ENCODE measurements around the gene CLPTM1L.
"Not testable (repeated sequence)": the region's sequence is repeated elsewhere in the genome, so short reads cannot be mapped to it uniquely, and the experiment has no call there.

Gene CLPTM1L

GRCh38 chr5:1367149-1367548 lies 22.2 kb upstream of the CLPTM1L start:
- no peak overlapping the region for H3K4me3 ChIP-seq (ENCODE audit: low read depth, low read length)
- no peak for TF ChIP-seq CTCF (IDR thresholded peaks at IDR 0.05; ENCODE audit: low read depth, low read length)

DNA sequence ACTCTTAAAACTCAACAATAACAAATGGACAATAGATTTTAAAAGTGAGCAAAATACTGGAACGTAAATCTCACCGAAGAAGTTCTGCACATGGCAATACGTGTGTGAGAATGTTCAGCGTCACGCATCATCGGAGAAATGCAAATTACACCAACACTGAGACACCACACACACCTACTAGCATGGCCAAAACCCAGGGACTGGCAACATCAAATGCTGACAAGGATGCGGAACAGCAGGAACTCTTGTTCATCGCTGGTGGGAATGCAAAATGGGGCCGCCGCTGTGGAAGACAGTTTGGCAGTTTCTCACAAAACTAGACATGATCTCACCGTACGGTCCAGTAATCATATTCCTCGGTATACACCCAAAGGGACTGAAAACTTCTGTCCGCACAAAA lies 21.6 kb upstream of the CLPTM1L start:
- no peak for TF ChIP-seq CTCF (IDR thresholded peaks at IDR 0.05; ENCODE audit: low read depth, low read length)
- H3K4me3 ChIP-seq (ENCODE audit: low read depth, low read length): no peak overlapping the region

GRCh38 chr5:1364211-1364610 lies 19.3 kb upstream of the CLPTM1L start:
- no peak overlapping the region for H3K4me3 ChIP-seq (ENCODE audit: low read depth, low read length)
- TF ChIP-seq CTCF (IDR thresholded peaks at IDR 0.05; ENCODE audit: low read depth, low read length): no peak

- TF ChIP-seq CTCF (IDR thresholded peaks at IDR 0.05; ENCODE audit: low read depth, low read length): no peak
- no peak overlapping the region for H3K4me3 ChIP-seq (ENCODE audit: low read depth, low read length)
Observed at GRCh38 chr5:1363581-1363980, 18.7 kb upstream of the CLPTM1L start.

GRCh38 chr5:1363160-1363559 lies 18.3 kb upstream of the CLPTM1L start:
- no peak for TF ChIP-seq CTCF (IDR thresholded peaks at IDR 0.05; ENCODE audit: low read depth, low read length)
- H3K4me3 ChIP-seq (ENCODE audit: low read depth, low read length): no peak overlapping the region

DNA sequence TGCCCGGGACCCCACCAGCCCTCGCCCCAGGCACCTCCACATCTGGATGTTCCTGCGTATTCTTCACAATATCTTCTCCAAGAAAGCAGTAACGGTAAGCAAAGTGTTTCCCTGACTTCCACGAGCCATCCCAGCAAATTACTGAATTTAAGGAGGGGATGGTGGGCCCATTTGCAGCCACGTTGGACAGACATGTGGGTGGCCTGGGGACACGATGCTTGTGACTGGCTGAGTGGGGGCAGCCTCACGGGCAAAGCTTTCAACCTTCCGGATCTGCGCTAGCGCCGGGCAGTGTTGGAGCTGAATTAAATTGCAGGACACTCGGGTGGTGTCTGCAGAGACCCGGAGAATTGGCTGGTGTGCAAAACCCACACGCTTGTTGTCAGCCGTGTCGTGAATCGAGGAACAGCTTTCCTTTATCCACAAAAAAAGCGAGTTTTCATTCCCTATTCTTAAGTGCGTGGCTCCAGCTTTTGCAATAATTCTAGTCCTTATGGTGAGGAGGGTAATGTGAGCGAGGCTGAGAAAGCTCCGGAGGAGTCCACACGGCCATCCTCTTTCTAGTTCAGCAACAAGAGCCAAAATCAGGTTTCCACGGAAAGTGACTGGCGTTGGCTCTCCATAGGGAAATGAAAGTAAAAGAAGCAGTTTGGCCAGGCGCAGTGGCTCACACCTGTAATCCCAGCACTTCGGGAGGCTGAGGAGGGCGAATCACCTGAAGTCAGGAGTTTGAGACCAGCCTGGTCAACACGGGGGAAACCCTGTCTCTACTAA lies 17.5 kb upstream of the CLPTM1L start:
- no peak for TF ChIP-seq CTCF (IDR thresholded peaks at IDR 0.05; ENCODE audit: low read depth, low read length)
- H3K4me3 ChIP-seq (ENCODE audit: low read depth, low read length): no peak overlapping the region

DNA sequence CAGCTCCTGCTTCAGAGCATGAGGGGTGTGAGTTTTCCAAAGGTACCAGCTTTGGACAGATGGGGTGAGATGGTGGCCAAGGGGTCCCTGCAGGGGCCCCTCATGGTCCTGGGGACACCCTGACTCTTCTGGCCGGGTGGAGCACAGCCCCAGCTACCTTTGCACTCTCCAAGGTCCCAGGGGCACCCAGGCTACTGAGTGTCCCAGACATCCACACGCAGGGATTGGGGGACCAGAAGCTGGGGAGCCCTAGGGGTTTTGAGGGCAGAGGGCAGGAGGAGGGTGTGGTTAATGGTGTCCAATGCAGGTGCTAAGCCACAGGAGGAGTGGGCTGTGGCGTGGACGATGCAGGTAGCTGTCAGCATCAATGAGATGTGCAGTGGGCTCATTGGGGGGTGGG lies 16.0 kb upstream of the CLPTM1L start:
- TF ChIP-seq CTCF (IDR thresholded peaks at IDR 0.05; ENCODE audit: low read depth, low read length): no peak
- no peak overlapping the region for H3K4me3 ChIP-seq (ENCODE audit: low read depth, low read length)

DNA sequence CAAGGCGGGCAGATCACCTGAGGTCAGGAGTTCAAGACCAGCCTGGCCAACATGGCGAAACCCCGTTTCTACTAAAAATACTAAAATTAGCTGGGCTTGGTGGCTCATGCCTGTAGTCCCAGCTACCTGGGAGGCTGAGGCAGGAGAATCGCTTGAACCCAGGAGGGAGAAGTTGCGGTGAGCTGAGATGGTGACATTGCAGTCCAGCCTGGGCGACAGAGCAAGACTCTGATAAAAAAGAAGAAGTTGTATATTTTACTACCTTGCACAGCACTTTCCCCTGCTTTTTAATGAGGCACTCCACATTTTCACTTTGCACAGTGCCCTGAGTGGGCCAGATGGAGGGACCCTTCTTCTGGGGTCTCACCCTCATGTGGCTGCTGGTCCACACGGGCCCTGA lies 15.5 kb upstream of the CLPTM1L start:
- not testable (repeated sequence) for H3K4me3 ChIP-seq (ENCODE audit: low read depth, low read length)

Measured in WI38 (cell line).